NCI-H146 (cell line): ENCODE measurements around the gene SHTN1.

Experiments
- DNase-seq: peaks from one replicate; lab custom pipeline; 2025; lab: John Stamatoyannopoulos, UW

Gene SHTN1

DNA sequence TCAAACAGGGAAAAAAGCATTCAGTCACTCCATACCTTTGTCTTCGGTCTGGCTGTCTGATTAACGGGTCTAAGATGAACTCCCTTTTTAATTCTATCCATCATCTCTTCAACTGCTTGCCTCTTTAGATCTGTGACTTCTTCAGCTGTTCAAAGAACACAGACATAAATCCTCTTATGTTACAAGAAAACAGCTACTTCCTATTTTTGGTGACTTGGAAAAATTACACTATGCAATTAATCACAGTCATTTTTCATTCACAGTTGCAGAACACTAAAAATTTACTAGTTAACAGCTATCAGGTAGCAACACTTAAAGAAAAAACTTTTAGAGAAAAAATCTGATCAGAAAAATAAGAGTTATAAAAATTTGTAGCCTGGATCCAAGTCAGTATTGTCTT is 89.6 kb downstream of the SHTN1 start:
- no peak for DNase-seq

DNA sequence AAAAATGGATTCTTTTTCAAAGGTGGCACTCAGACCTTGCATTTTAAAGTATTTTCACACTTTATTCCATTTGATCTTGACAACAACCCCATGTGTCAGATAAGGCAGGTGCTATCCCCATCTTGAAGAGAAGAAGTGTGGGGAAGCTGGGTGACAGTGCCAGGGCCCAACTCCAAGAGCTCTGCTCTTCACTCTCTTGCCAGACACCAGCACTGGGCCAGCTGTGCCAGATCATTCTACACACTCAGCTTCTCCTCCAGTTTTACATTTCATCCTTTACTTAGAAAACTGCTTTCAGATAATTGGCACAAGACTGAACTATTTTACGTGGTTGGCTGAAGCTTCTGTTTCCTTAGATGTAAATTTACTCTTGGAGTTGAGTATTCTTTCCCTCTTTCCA is 91.3 kb downstream of the SHTN1 start:
- DNase-seq = no peak

DNA sequence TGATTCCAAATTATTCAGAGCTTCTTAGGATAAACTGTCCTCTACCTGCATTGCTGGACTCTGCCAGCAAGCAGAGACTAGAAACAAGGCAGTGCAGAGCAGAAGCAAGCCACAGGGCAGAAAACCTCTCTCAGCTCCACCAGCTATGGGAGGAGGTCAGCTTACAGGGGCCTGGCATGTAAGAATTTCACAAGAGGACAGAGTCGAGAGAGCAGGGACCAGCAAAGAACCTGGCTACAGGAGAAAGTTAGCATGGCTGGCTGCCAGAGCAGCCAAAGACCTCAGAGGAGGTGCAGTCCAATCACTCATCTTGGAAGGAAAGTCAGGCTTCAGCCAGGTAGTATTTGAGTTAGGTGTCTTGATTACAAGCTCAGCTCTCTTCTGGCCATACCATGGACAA is 92.8 kb downstream of the SHTN1 start:
- no peak for DNase-seq

DNA sequence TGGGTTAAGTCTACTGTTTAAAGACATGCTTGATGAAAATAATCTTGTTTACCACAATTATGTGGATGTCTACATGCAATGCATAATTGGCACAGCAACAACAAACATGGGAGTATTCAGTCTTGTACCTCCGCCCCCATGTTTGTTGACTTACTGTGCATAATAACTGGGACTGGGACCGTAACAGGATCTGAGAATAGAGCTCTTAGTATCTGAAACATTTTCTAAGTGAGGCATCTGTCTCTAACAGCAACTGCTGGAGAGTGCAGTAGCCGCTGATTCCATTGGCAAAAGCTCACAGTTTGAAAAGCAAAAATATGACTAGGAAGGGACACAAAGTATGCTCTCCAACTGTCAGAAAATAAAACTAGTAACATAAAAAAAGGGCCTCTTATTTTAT is 94.1 kb downstream of the SHTN1 start:
- DNase-seq = no peak

DNA sequence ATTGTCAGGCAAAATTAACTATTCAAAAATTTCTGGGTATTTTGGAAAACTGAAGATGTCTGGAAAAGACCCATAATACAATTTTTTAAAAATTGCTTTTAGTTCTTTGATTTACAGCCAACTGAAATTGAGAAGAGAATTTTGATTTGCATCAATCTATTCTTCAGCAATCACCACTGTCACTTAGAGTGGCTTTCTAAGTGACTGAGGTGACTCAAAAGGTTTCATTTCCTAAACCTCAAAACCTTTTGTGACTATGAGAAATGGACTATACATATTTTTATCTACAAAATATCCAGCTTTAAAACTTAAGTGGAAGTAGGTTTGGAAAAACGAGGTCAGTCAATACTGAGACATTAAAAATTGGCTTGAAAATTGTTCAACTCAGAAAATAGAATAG is 95.7 kb downstream of the SHTN1 start:
- no peak for DNase-seq

DNA sequence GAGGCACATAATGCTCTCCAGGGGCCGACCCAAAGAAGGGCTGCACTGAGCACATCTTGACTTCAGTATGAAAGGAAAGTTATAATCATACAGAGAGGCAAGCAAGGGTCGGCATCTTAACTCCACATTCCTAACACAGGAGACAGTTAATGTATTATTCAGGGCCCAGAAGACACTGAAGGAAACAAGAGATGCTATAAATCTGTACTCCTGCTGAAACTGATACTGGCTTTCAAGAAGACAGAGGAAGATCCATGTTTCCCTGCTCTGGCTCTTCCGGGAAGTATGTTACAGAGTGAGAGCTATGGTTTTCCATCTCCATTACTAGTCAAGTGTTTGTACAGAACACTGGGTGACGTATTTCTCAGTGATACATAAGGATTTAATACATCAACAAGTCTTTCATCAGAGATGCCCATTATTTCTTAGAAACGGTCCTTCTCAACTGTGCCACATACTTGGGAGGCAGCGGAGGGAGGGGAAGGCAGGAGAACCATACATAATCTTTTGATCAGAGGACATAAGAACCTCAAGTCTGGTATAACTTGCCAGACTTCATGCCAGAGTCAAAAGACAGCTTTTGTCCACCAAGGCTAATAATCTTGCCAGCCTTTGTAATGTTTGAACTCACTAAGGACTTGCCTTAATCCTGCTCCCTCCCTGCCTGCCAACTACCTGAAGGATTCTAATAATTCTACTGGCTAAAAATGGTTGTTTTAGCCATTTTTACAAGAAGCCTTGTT is 97.6 kb downstream of the SHTN1 start:
- DNase-seq = no peak

DNA sequence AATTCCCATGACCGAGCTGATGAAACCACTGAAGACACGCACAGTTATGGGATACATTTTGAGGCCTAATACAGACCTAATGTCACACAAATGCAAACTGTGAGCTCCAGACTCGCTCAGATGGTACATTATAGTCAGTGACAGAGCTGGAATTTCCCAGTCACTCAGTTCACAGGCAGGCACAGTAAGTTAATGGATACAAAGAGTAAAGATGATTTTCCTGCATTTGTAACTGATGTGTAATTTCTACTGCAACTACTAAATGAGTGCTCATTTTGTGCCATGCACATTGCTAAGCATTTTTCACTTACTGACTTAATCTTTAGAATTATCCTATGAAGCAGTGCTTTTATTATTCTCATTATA is 99.2 kb downstream of the SHTN1 start:
- no peak for DNase-seq

DNA sequence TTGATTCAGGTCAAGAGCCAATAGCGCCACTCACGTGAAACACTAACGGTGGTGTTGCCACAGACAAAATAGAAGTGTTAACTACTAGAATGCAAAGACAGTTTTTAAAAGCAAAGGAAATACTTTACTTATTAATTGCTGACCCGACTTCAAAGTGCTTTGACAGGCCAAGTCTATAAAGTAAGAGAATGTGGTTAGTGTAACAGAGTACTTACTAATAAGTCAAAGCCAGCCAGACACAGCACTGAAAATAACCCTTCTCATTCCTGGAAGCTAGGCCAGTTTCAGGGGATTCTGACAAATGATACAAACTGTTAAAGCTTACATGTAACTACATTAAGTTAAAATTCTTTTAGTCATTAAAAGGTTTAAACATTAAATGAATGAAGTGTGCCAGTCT is 105.4 kb downstream of the SHTN1 start:
- DNase-seq = no peak

DNA sequence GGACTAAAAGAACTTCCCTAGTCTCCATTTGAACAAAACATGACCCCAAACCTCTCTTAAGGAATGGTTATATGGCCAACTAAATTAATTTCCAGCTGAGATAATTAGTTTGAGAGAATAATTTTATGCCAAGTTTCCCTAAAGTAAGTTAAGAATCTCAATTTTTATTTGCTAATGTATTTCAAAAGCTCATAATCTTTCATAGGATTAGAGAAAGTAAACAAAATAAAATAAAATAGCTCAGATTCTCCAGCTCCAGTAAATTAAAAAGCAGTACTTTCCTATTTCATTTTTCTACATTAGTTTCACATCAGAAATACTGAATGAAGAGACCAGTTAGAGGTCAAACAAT is 111.3 kb downstream of the SHTN1 start:
- no peak for DNase-seq

DNA sequence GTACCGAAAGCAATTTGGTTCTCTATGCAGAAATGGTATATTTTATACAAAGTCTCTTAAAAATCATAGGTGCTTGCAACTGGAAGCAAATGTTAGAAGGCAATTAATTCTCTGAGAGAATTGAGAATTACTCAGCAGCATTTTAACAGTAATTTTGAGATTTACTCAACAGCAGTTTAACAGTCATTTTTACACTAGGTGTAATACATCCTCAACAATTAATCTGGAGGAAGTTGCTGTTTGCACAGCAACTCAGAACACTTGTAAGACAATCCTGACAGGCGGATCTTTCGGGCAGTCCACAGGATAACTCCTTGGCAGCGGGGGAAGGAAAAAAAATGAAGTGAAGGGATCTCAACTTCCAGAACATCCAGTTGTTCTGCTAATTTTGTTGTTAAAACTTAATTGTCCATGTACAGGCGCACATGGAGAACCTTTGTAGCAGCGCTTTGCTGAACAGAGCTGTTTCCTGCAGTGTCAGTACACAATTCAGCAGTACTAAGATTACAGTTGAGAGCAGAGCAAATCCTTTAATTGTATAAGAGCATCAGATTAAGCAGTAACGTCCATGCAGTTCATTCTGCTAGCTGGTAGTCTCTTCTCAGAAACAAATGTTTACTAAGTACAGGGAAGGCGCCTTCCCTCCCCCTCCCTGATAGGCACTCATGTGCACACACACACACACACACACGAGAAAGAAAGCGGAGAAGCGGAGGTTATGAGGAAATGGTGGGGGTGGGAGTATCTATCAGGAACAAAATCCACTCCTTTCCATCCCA is 111.9 kb downstream of the SHTN1 start:
- peak; percentile 57 for DNase-seq

DNA sequence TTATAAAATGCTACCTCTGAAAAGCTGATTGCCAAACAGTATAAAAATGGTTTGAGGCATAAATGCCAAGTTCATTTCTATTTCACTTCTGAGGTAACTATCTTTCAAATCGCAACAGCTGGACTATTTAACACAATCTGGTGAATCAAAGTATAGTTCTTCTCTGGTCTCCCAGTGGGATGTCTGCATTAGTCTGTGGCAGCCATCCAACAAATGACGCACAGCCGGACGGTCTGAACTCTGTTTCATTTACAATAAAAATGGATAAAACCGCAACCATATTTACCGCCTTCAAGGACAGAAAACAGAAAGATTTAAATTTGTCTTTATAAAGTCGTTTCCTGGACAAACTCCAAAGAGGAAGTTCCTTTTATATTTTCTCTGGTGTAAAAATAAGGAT is 113.8 kb downstream of the SHTN1 start:
- peak; percentile 42 for DNase-seq

DNA sequence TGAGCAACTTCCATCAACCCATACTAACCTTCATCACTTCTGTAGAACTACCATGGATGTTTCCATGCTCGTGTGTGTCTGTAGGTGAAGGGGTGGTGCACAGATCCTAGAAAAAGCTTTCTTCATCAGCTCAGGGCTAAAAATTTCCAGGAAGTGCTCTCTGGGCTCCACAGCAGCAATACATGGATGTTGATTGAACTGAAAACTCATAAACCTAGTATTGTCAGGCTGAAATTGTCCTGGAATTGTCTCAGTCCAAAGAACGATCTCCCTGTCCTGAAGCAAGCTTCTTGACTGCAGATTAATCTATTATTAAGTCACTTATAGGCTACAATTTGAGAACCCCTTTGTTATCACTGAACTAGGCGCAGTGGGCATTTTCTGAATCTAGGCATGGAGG is 115.9 kb downstream of the SHTN1 start:
- no peak for DNase-seq

DNA sequence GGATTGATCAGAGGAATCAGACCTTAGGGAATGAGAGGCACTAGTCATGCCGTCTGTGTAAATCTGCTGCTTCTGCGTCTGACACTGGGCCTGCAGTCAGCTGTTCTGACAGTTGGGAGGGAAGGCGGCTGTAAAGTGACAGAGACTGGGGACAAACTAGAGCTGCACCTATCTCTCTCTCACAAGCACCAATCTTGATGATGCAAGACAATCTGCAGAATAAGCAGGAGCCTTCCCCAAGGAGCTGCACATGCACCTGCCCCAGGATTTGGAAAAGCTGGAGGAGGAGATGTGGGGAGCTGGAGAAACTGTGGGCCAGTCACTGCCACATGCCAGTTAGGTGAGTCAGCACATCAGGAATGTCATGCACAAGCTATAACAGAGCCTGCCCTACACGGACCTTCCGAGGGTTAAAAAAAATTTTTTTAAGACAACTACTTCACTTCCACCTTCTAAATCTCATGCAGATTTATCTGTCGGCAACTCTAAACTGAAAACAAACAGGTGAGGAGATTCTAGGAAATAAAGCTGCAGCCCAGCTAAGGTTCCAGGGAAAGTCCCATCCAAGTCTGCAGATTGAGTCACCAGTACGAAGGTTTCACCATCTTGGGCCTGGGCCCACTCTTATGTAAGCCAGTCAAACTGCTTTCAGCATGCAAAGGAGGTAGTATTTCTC is 116.5 kb downstream of the SHTN1 start:
- no peak for DNase-seq

DNA sequence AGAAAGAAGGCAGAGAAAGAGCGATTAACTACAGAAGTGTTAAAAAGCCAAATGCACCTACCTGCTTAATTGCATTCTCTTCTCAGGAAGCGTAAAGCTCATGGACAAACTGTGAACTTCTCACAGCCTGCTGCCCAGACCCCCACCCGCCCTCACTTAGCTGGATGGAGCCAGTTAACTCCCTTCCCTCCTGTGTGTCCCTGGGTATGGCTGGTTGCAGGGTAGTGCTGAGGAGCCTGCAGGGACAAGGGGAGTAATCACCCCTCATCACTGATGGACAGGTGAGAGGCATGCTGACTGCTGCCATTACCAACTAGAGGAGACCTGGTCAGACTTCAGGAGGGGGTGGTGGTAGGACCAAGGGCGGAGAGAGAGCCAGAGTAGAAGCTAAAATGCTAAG is 118.2 kb downstream of the SHTN1 start:
- DNase-seq = no peak

DNA sequence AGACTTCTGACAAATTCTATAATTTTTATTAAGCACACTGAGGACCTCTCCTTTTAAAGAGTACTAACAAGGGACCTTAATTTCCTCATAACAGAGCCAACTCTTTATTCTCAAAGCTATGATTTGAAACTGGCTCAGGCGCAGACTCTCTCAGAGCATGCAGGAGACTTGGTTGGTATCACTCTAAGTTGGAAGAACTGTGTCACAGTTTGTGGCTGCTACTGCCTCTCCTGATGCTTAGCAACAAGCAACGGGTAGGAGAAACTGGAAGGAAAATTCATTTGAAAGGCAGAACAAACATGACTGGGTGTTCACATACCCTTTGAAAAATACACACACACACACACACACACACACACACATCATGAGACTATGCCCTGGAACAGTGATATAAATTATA is 122.3 kb downstream of the SHTN1 start:
- no peak for DNase-seq

DNA sequence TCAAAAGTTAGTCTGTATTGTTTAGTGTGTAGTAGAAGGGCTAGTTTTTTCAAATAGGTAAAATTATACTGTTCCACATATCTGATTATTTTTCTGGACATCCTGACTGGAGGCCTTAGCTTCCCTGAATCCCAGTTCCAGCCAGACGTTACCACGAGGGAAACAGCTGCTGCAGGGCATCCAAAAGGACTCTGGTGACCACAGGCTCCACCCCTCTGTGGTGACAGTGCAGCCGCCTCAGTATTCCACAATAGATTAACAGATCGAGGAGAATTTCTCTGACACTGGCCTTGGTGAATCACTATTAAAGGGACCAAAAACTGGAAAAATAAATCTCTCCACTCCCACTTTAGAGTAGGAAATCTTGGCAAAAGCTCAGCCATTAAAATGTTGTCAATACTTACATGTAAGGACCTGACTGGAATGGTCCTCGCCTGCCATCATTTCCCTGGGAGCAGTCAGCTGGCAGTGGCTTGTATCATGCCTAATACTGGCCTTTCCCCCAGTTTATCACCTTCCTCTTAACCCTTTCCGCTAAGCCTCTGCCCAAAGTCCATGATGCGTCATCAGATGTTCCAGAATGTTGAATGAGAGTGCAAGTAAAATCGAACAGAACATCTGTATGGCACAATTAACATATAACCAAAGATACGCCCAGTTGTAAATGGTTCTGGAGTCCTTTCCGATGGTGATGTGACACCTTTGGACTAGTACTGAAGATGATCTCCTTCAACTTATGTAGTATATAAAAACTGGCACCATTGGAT is 124.1 kb downstream of the SHTN1 start:
- DNase-seq = no peak

DNA sequence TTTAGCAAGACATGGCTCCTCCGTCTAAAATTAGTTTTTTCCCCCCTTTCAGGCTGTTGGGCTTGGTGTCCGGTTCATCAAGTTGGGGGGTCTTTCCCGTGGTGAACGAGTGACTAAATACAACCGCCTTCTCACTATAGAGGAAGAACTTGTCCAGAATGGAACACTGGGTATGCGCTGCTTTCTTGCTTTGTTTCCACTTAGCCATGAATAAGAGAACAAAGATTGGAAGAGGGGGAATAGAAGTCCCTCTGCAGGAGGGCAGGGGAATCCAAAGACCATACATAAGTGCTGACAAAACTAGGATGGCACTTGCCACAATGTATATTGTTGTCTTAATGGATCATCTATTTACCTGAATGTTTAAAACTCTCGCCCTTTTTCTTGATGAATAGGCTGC is 125.2 kb downstream of the SHTN1 start:
- DNase-seq = no peak

DNA sequence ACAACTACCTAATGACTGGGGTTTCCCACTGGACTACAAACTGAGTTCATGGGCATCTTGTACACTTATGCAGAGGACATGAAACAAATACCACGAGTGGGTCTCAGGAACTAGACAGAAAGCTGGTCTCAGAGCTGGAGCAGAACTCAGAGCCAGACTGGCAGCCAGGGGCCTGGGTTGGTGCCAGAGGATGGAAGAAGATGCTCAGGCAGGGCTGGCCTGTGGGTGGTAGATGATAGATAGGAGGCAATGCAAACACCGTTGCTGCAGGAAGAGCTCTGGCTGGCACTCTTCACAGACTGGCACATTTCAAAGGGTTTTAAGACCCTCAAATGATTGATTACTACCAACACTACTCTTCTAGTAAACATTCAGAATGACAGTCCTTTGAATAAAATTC is 126.9 kb downstream of the SHTN1 start:
- DNase-seq = no peak

DNA sequence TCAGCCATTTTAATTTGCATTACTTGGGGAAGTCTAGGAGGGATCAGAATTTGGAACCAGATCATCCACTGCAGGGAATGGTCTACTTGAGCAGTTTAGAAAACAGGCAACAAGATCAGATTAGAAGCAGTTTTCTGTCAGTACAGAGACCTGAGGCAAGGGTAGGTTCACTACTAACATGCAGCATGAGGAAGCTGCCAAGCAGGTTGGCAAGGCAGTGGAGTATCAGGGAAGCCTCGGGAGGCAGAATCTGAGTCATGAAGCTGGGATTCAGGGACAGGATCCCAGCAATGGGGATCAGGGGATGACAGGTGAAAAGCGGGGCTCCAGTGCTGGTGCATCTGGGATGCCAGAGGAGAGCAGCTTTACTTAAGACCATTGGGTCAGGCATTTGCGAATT is 127.6 kb downstream of the SHTN1 start:
- DNase-seq = no peak

DNA sequence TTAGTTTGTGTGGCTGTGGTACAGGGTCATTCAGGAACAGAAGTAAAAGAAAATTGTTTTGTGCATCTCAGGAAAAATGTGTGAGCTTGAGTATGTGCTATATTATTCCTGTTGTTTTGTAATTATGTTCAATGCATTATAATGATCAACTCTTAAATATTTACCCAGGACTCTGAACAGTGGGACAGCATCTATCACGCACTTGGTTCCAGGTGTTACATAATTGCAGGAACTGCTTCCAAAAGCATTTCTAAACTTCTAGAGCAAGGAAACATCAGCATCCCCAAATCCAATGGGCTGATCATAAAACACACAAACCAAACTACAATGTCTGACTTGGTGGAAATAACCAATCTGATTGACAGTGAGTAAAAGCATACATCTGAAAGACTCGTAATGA is 129.1 kb downstream of the SHTN1 start:
- DNase-seq = no peak

DNA sequence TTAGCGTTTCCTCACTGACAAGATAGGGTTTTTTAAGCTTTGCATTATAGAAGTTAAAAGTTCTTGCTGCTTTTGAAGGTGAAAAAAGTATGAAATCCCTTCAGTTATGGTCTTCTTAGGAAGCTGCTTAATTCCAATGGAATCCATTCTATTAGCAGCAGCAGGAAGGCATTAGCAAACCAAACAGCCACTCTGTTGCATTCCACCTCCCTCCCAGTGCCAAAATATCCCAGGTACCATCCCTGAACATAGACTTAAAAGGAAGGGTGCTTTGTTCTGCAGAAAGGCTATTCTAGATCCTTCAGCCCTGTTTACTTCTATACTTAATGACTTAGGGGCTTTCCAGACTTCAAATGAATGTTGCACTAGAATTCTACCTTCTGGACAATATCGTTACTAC is 131.9 kb downstream of the SHTN1 start:
- DNase-seq = no peak

DNA sequence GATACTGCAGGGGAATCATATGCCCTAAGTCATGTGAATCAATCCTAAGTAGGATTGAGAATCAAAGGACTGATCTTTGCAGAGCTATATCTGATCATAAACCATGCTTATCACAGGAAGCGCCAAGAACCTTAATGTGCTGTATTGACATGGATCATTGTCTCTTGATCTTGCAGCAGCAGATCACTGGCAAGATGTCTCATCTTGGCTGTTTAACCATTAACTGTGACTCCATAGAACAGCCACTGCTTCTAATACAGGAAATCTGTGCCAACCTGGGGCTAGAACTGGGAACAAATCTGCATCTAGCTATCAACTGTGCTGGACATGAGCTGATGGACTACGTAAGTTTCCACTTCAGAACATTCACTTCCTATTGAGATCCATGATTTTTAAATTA is 134.0 kb downstream of the SHTN1 start:
- no peak for DNase-seq

DNA sequence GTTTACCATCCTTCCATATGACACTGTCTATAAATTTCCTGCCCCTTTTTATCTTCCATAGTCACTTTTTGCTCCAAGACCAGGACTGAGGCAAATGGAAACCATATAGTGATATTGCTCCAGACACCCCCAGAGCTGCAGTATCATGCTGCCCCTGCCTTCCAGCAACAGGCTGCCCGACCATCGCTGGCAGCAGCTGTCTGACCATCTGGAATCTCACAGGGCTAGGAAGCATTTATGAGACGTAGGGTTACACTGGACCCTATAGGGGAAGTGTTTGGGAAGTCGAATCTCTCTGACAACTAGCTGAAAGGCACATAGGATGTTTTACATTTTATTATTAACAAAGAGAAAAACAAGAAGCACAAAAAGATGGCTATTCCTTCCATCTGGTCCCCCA is 136.3 kb downstream of the SHTN1 start:
- peak; percentile 28 for DNase-seq
